Endometrial microvascular endothelial cells (primary cell): ENCODE data around the gene HEBP2. TPM values are rescaled to one million over a fixed set of nuclear protein-coding genes. Genes with fewer than 3 reads are reported as not detected.
"Not testable (repeated sequence)": the region's sequence is repeated elsewhere in the genome, so short reads cannot be mapped to it uniquely, and the experiment has no call there.

Experiments
- in situ Hi-C: cut with HindIII; loops from 2 replicates; pipeline ENCODE4 v1.10.0; 2017; ENCODE audit warnings: low sequenced_read_pairs, low pct_unique_long_range_greater_than_20kb; ENCODE audit errors: inconsistent ontology term
- total RNA-seq: library from RNA; depleted of rRNA; stranded (reverse); fragments of >200 nt; gene quantifications from one replicate; pipeline ENCODE4 v1.2.3, GENCODE V29; 2015; ENCODE audit errors: inconsistent ontology term

HEBP2 gene
- 10.8 TPM for total RNA-seq

- in situ Hi-C loops: no loop called here
Observed at GRCh38 chr6:138403801-138404665, at the start of gene HEBP2. TSS of gene HEBP2 (plus strand) at chr6:138404223. CDS start at chr6:138404496, 273 bp downstream.

- in situ Hi-C loops: no loop called here
Observed at GRCh38 chr6:138357928-138358327, 46.1 kb upstream of the HEBP2 start.

- in situ Hi-C loops: not testable (repeated sequence)
Observed at GRCh38 chr6:138368684-138369083, 35.3 kb upstream of the HEBP2 start.

GRCh38 chr6:138370631-138371451 is 33.2 kb upstream of the HEBP2 start:
- in situ Hi-C loops: no loop called here

GRCh38 chr6:138371452-138371711 is 32.6 kb upstream of the HEBP2 start:
- in situ Hi-C loops: no loop called here

GRCh38 chr6:138371720-138372119 is 32.3 kb upstream of the HEBP2 start:
- in situ Hi-C loops: no loop called here

- in situ Hi-C loops: no loop called here
Observed at GRCh38 chr6:138372711-138373463, 31.1 kb upstream of the HEBP2 start.

- in situ Hi-C loops: no loop called here
Observed at GRCh38 chr6:138374230-138374629, 29.8 kb upstream of the HEBP2 start.

GRCh38 chr6:138374815-138375214 is 29.2 kb upstream of the HEBP2 start:
- in situ Hi-C loops: no loop called here

GRCh38 chr6:138377042-138377441 is 27.0 kb upstream of the HEBP2 start:
- in situ Hi-C loops: no loop called here

- in situ Hi-C loops: no loop called here
Observed at GRCh38 chr6:138377844-138378243, 26.2 kb upstream of the HEBP2 start, which contains the start of gene SMIM28. TSS of gene SMIM28 (plus strand) at chr6:138377905. CDS start at chr6:138378073, 168 bp downstream.

- in situ Hi-C loops: no loop called here
Observed at GRCh38 chr6:138378463-138378862, 25.6 kb upstream of the HEBP2 start.

- in situ Hi-C loops: no loop called here
Observed at GRCh38 chr6:138382498-138383265, 21.3 kb upstream of the HEBP2 start.

- in situ Hi-C loops: no loop called here
Observed at GRCh38 chr6:138383776-138384175, 20.2 kb upstream of the HEBP2 start.

GRCh38 chr6:138386897-138387296 is 17.1 kb upstream of the HEBP2 start:
- in situ Hi-C loops: no loop called here

- in situ Hi-C loops: no loop called here
Observed at GRCh38 chr6:138387577-138388368, 16.2 kb upstream of the HEBP2 start.

GRCh38 chr6:138389551-138389950 is 14.5 kb upstream of the HEBP2 start:
- in situ Hi-C loops: no loop called here
